Measurements from ENCODE around the gene OR6B1.
"Not testable (repeated sequence)": the region's sequence is repeated elsewhere in the genome, so short reads cannot be mapped to it uniquely, and the experiment has no call there.

OR6B1 gene

GRCh38 chr7:144006692-144007042, 6.5 kb downstream of the OR6B1 start:
- no peak for DNase-seq

GRCh38 chr7:144009361-144009760, 9.2 kb downstream of the OR6B1 start:
- DNase-seq, result no peak

GRCh38 chr7:144010061-144010460, 9.9 kb downstream of the OR6B1 start:
- not testable (repeated sequence) for DNase-seq

- not testable (repeated sequence) for DNase-seq
Observed at GRCh38 chr7:144010821-144011220, 10.7 kb downstream of the OR6B1 start.

GRCh38 chr7:144011458-144012230, 11.5 kb downstream of the OR6B1 start:
- DNase-seq, result no peak

GRCh38 chr7:144018065-144018464, 17.9 kb downstream of the OR6B1 start:
- no peak for DNase-seq

GRCh38 chr7:144019457-144019856, 19.3 kb downstream of the OR6B1 start:
- no peak for DNase-seq

GRCh38 chr7:144020340-144020739, 20.2 kb downstream of the OR6B1 start:
- no peak for DNase-seq

GRCh38 chr7:144022169-144022568, 22.0 kb downstream of the OR6B1 start:
- DNase-seq, result no peak

GRCh38 chr7:144023171-144023827, 23.2 kb downstream of the OR6B1 start:
- DNase-seq, result no peak

GRCh38 chr7:144024213-144024612, 24.1 kb downstream of the OR6B1 start:
- no peak for DNase-seq

- no peak for DNase-seq
Observed at GRCh38 chr7:144026203-144026883, 26.2 kb downstream of the OR6B1 start.

GRCh38 chr7:144027070-144027469, 26.9 kb downstream of the OR6B1 start:
- DNase-seq, result no peak

GRCh38 chr7:144027974-144028373, 27.9 kb downstream of the OR6B1 start:
- no peak for DNase-seq

- DNase-seq, result no peak
Observed at GRCh38 chr7:144028547-144028946, 28.4 kb downstream of the OR6B1 start.

- no peak for DNase-seq
Observed at GRCh38 chr7:144032516-144032915, 32.4 kb downstream of the OR6B1 start.

- no peak for DNase-seq
Observed at GRCh38 chr7:144032985-144033709, 33.0 kb downstream of the OR6B1 start.

- DNase-seq, result no peak
Observed at GRCh38 chr7:144035385-144035784, 35.3 kb downstream of the OR6B1 start.

- no peak for DNase-seq
Observed at GRCh38 chr7:144036302-144036885, 36.3 kb downstream of the OR6B1 start.

- DNase-seq, result no peak
Observed at GRCh38 chr7:144037414-144038035, 37.4 kb downstream of the OR6B1 start.

GRCh38 chr7:144038887-144039286, 38.8 kb downstream of the OR6B1 start:
- no peak for DNase-seq

- DNase-seq, result no peak
Observed at GRCh38 chr7:144048648-144049047, 48.5 kb downstream of the OR6B1 start, which contains the start of gene OR2A5. Gene OR2A5 (plus strand): TSS chr7:144048948. CDS start chr7:144050402, 1,454 bp downstream.

Measured in NCI-H1694 (cell line).